NCI-H2171 (cell line): ENCODE results near the gene CLEC10A.
"Not testable (repeated sequence)": the region's sequence is repeated elsewhere in the genome, so short reads cannot be mapped to it uniquely, and the experiment has no call there.

Source experiments
- DNase-seq: peaks from one replicate; lab custom pipeline; 2025; lab: John Stamatoyannopoulos, UW

Gene CLEC10A, protein sequence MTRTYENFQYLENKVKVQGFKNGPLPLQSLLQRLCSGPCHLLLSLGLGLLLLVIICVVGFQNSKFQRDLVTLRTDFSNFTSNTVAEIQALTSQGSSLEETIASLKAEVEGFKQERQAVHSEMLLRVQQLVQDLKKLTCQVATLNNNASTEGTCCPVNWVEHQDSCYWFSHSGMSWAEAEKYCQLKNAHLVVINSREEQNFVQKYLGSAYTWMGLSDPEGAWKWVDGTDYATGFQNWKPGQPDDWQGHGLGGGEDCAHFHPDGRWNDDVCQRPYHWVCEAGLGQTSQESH

DNA sequence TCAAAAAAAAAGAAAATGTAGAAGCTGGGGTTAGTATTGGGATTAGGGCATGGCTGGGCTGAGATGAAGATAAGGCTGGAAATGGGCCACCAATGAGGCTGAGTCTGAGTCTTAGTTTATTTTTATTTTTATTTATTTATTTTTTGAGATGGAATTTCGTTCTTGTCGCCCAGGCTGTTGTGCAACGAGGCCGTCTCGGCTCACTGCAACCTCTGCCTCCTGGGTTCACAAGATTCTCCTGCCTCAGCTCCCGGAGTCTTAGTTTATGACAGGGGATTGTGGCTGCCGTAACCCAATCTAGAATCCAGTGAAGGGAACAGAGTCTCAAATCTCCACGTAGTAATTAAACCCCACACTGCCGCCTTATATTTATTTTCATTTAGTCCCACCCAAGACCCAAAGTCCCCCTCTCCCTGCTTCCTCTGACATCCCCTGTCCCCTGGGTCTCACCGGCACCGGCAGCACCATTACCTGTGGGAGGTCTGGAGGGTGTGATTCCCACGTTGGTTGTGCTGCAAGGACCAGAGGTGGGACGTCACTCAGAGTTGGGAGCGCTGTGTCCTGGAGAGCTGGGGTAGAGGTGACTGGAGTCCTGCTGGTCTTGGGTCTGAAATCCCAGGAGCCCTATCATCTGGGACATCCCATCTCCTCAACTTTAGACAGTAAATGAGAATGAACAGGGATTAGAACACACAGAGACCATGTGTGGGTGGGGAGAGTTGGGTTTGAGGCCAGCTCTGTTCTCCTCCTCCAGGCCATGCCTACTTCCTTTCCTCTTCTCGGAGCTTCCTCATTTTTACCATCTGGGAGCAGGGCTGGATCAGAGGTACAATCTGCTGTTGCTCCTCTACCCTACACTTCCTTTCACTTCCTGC lies at the start of gene CLEC10A:
Gene CLEC10A (minus strand): TSS at position 671 of the 875 bp plus-strand sequence. CDS start 1,439 bp downstream, outside the sequence.
- DNase-seq: no peak

DNA sequence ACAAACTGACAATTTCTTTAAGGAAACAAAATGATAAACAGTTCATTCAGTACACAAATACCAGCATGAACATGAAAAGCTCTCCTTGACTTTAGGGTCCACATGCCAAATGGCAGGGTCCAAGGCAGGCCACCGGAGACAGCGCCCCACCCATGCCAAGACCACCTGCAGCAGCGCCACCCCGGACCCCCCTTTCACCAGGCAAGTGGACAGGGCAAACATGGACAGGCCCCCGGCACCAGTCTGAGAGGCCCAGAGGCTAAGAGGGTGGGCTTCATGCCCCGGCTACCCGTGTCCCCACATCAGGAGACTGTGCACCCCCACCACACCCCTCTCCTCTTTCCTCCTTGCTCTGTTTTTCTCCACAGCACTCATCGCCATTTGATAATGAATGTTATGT lies 49.3 kb upstream of the CLEC10A start:
- no peak for DNase-seq

DNA sequence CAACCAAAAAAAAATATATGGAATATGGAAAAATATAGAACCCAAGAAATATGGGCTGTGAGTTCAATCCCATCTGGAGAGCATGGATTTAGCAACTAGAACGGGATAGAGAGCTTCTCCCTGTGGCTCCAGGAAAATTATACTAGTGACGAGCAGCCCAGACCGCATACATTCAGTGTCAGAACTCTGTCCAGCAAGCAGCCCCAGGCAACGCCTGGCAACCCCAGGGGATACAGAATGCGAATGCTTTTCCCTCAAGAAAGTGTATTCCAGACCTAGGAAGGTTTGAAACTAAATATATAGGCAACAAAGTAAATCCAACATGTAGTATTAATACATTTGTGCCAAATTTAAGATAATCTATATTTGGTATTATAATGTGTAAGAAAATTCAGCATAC lies 48.1 kb upstream of the CLEC10A start:
- no peak for DNase-seq

DNA sequence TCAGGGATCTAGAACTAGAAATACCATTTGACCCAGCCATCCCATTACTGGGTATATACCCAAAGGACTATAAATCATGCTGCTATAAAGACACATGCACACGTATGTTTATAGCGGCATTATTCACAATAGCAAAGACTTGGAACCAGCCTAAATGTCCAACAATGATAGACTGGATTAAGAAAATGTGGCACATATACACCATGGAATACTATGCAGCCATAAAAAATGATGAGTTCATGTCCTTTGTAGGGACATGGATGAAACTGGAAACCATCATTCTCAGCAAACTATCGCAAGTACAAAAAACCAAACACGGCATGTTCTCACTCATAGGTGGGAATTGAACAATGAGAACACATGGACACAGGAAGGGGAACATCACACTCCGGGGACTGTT lies 47.5 kb upstream of the CLEC10A start:
- not testable (repeated sequence) for DNase-seq

DNA sequence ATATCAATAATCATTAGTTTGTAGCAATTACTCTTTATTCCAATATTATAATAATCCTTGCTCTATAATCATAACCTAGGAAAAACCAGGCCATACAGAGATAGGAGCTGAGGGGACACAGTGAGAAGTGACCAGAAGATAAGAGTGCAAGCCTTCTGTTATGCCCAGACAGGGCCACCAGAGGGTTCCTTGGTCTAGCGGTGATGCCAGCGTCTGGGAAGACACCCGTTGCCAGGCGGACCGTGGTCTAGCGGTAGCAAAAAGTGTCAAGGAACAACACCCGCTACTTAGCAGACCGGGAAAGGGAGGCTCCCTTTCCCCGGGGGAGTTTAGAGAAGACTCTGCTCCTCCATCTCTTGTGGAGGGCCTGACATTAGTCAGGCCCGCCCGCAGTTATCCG lies 46.3 kb upstream of the CLEC10A start:
- DNase-seq: not testable (repeated sequence)

- no peak for DNase-seq
These were observed 44.9 kb upstream of the CLEC10A start for GRCh38 chr17:7124923-7125322.

DNA sequence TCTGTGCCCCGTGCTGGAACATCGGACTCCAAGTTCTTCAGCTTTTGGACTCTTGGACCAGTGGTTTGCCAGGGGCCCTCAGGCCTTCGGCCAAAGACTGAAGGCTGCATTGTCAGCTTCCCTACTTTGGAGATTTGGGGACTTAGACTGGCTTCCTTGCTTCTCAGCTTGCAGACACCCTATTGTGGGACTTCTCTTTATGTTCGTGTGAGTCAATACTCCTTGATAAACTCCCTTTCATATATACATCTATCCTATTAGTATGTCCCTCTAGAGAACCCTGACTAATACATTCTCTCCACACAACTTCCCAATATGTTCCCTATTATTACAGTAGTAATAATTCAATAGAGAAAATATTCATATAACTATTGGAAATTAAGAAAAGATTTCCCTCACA lies 43.8 kb upstream of the CLEC10A start:
- DNase-seq: no peak

- no peak for DNase-seq
These were observed 42.3 kb upstream of the CLEC10A start for GRCh38 chr17:7122381-7122780.

- not testable (repeated sequence) for DNase-seq
These were observed 40.6 kb upstream of the CLEC10A start for GRCh38 chr17:7120635-7121034.

DNA sequence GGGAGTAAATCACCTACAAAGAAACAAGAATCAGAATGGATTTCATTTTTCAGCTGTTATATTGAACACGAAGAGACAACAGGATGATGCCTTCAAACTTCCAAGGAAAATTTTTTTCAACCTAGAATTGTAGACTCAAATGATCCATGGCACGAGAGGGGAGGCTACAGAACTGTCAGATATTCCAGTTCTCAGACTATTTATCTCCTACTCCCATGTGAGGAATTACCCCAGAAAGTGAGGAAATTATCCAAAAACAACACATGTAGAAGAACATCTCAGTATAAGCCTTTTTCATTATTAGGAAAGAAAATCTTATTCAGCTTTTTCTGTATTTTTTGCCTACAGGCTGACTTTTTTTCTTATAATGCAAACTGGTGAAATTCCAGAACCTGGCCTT lies 40.1 kb upstream of the CLEC10A start:
- DNase-seq: no peak

DNA sequence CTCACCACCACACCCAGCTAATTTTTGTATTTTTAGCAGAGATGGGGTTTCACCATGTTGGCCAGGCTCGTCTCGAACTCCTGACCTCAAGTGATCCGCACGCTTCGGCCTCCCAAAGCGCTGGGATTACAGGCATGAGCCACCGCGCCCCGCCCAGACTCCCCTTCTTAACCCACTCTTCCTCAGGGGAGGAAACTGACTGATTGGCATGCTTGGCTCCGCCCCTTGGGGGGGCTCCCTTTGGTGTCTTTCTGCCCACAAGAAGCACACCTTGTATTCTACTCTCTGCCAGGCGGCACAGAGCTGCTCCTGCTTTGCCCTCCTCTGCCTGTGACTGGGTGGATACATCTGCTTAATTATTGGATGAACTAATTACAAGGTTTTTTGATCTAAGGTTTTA lies 39.3 kb upstream of the CLEC10A start:
- DNase-seq: no peak

GRCh38 chr17:7114875-7115614 lies 35.0 kb upstream of the CLEC10A start:
- DNase-seq: no peak

GRCh38 chr17:7114241-7114874 lies 34.3 kb upstream of the CLEC10A start, which contains the start of gene ASGR2:
Gene ASGR2, minus strand, starts transcription at chr17:7114822. Its CDS starts 582 bp downstream, at chr17:7114240.
- DNase-seq: no peak

DNA sequence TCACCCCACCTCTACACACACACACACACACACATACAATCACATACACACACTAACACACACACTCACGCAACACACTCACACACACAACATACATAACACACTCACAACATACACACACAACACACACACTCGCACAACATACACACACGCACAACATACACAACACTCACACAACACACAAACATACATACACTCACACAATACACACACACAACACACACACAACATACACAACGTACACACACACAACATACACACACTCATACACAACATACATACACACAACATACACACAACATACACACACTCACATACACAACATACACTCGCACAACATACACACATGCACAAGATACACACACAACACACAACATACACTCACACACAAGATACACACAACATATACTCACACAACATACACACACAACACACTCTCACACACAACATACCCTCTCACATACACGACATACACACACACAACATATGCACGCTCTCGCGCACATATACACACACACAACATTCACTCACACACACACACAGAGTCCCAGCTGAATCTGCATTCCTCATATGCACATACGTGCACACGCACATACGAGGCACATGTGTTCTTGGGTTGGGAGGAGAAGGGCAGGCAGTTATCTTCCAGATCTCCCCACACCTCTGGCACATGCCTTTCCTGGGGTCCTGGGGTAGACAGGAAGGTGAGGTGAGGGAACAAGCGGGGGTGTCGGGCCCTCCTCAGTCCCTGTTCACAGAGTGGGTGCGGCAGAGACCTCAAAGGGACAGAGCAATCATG lies 33.4 kb upstream of the CLEC10A start:
- DNase-seq: no peak

DNA sequence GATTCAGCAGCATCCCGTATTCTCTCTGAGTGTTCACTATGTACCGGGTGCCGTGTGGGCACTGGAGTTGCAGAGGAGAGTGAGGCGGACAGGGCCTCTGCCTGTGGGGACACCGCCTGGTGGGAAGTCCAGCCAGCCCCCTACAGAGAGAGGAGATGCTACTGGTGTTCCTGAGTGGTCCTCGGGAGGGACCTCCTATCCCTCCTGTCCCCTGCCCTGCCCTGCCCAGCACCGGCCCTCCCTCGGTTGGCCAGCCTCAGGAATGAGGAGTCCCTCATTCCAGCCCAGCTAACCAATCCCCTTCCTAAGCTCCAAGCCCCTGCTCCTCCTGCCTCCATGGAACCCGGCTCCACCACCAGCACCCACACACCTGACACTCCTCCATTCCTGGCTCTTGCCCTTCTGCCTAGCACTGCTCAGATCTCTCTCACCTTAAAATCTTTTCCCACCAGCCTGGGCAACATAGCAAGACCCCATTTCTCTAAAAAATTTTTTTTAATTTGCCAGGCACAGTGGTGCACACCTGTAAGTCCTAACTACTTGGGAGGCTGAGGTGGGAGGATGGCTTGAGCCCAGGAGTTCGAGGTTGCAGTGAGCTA lies 32.6 kb upstream of the CLEC10A start:
- no peak for DNase-seq

- DNase-seq: no peak
These were observed 31.9 kb upstream of the CLEC10A start for GRCh38 chr17:7111784-7112509.

DNA sequence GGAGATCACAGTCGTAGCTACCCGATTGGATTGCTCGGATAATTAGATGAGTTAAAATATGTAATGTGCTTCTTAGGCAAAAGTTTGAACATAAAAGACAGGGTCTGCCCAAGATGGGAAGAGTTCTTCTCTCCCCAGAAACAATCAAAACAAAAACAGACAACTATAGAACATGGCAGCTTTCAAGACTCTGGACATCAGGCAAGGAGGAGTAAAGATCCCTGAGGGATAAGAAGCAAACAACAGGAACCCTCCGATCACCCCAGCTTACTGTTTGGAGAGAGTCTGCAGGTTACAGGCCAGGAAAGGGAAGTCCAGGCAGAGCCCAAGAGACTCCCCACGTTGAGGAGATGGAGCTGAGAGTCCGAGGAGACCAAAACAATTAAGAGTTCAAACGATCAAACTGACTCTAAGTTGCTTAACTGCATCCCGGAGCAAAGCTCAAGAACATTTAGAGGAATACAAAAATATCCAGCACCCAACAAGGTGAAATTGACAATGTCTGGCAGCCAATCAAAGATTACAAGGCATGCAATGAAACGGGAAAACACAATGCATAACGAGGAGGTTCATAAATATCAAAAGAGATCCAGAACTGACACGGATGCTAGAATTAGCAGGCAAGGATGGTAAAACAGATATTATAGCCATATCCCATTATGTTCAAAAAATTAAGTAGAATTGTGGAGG lies 30.7 kb upstream of the CLEC10A start:
- DNase-seq: no peak

GRCh38 chr17:7109461-7110322 lies 29.6 kb upstream of the CLEC10A start:
- DNase-seq: no peak
